MM.1S (cell line): Measurements from ENCODE around the gene EDC4.

Experiments used
- DNase-seq: peaks from one replicate; pipeline ENCODE4 v3.0.0-alpha.2; 2015
- H2AFZ ChIP-seq: fragments of 300-600 bp; sonication (generic); 2 replicates; pipeline ENCODE4 v1.6.0; 2016; ENCODE audit warnings: antibody characterized with exemption, low read length
- H3F3A ChIP-seq: fragments of 300-600 bp; sonication (generic); 2 replicates; pipeline ENCODE4 v1.6.1; 2016; ENCODE audit warnings: mild to moderate bottlenecking, antibody characterized with exemption, low read length, moderate library complexity, mixed read lengths; ENCODE audit not compliant: insufficient read depth
- H3K27ac ChIP-seq: fragments of 300-600 bp; sonication (generic); 2 replicates; pipeline ENCODE4 v1.5.1; 2016; ENCODE audit warnings: mild to moderate bottlenecking, low read length
- H3K27me3 ChIP-seq: fragments of 300-600 bp; sonication (generic); replicated peaks from 2 replicates; pipeline ENCODE4 v1.6.0; 2016; ENCODE audit warnings: low read length; ENCODE audit not compliant: insufficient read depth
- H3K36me3 ChIP-seq: fragments of 300-600 bp; sonication (generic); replicated peaks from 2 replicates; pipeline ENCODE4 v1.6.1; 2016; ENCODE audit warnings: mild to moderate bottlenecking, low read length, mixed read lengths; ENCODE audit not compliant: insufficient read depth
- H3K4me1 ChIP-seq: fragments of 300-600 bp; sonication (generic); 2 replicates; pipeline ENCODE4 v1.6.1; 2016; ENCODE audit warnings: low read length, mixed read lengths
- H3K4me2 ChIP-seq: fragments of 300-600 bp; sonication (generic); 2 replicates; pipeline ENCODE4 v1.6.0; 2016; ENCODE audit warnings: low read depth, low read length
- H3K4me3 ChIP-seq: fragments of 300-600 bp; sonication (generic); 2 replicates; pipeline ENCODE4 v1.5.1; 2016; ENCODE audit warnings: low read length, mixed read lengths
- H3K79me2 ChIP-seq: fragments of 300-600 bp; sonication (generic); 2 replicates; pipeline ENCODE4 v1.6.1; 2016; ENCODE audit warnings: mixed run types, low read length, mixed read lengths
- H3K9ac ChIP-seq: fragments of 300-600 bp; sonication (generic); 2 replicates; pipeline ENCODE4 v1.6.1; 2016; ENCODE audit warnings: low read length, mixed read lengths
- H3K9me2 ChIP-seq: fragments of 300-600 bp; sonication (generic); replicated peaks from 2 replicates; pipeline ENCODE4 v1.6.1; 2016; ENCODE audit warnings: mild to moderate bottlenecking, low read length, mixed read lengths; ENCODE audit not compliant: insufficient read depth
- H3K9me3 ChIP-seq: fragments of 300-600 bp; sonication (generic); replicated peaks from 2 replicates; pipeline ENCODE4 v1.6.1; 2016; ENCODE audit warnings: mild to moderate bottlenecking, low read length, mixed read lengths; ENCODE audit not compliant: insufficient read depth
- H4K20me1 ChIP-seq: fragments of 300-600 bp; sonication (generic); 2 replicates; pipeline ENCODE4 v1.6.1; 2016; ENCODE audit warnings: mild to moderate bottlenecking, low read length, moderate library complexity, mixed read lengths; ENCODE audit not compliant: insufficient read depth
- CTCF ChIP-seq: fragments of 300-600 bp; sonication (generic); IDR thresholded peaks from 2 replicates; pipeline ENCODE4 v1.5.1; 2016; ENCODE audit warnings: antibody characterized with exemption, low read length, mixed read lengths
- EZH2 ChIP-seq: fragments of 300-600 bp; sonication (generic); optimal IDR thresholded peaks from 2 replicates; pipeline ENCODE3; 2017; ENCODE audit warnings: low read depth, mild to moderate bottlenecking, antibody characterized with exemption, low read length, mixed read lengths
- EZH2phosphoT487 ChIP-seq: fragments of 300-600 bp; sonication (generic); IDR thresholded peaks from 2 replicates; pipeline ENCODE4 v1.6.1; 2018; ENCODE audit warnings: antibody characterized with exemption, low read length

EDC4 gene

DNA sequence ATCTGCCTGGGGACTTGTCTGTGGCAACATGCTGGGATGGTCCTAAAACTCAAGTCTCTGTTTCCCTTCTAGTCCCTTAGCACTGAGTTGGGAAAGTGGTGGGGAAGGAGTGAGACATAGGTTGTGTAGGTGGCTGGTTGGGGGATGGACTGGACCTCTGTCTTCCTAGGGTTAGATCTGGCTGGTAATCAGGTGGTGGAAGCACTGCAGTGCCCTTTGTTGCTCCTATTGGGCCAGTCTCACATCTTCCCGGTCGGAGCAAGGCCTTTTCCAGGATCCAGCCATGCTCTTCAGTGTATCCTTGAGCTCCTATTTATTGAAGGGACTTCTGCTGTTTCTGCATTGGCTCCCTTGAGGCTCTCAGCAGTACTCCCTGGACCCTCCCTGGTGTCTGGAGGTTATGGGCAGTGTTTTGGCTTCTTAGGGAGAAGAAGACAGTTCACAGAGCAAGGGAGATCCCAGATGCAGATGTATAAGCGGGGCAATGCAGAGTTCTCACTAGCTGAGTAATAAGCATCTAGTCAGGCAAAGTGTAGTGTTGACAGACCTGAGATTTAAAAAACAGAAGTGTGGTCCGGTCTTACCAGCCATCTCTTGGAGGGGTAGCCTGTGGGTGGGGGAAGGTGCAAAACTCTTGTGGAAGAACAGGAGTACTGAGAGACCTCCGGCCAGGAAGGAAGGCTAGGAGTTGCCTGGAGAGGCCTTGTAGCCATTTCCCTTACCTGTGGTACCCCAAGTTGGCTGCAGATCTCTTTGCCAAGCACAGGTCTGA is 27.4 kb upstream of the EDC4 start:
- no peaks in the 10 kb centered on the region for H3K9me2 ChIP-seq
- peak overlapping the region; percentile 99 for H3K4me2 ChIP-seq
- H3K9ac ChIP-seq, result peak overlapping the region; percentile 88; the same call in 1 of the 2 replicates
- peak overlapping the region; percentile 94 for H2AFZ ChIP-seq
- H3K4me3 ChIP-seq, result peak overlapping the region; percentile 99
- H3K79me2 ChIP-seq, result peaks cover 74% of the 10 kb centered on the region
- H3F3A ChIP-seq, result peaks cover 33% of the 10 kb centered on the region
- DNase-seq, result no peak
- H3K27me3 ChIP-seq, result no peaks in the 10 kb centered on the region
- H3K9me3 ChIP-seq, result no peaks in the 10 kb centered on the region
- H3K36me3 ChIP-seq, result no peaks in the 10 kb centered on the region
- H3K27ac ChIP-seq, result peak overlapping the region; percentile 78; the same call in 1 of the 2 replicates
- no peak for TF ChIP-seq EZH2phosphoT487
- TF ChIP-seq CTCF, result no peak
- no peak for TF ChIP-seq EZH2
- no peaks in the 10 kb centered on the region for H4K20me1 ChIP-seq
- H3K4me1 ChIP-seq, result peaks cover 25% of the 10 kb centered on the region

DNA sequence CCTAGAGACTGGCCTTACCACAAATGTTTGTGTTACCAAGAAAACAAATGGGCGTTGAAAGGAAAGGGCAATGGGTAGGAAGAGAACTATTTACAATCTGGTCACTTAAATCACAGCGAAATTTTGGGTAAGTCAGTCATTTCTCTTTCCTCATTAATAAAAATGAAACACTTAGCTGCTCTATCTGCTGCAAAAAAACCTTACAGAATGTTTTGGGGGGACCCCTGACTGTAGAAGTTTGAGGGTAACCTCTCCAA is 26.9 kb upstream of the EDC4 start:
- Histone ChIP-seq H3K9me3 (no peaks in the 10 kb centered on the region), H3K79me2 (peaks cover 79% of the 10 kb centered on the region), H3F3A (peaks cover 33% of the 10 kb centered on the region), H2AFZ (peak overlapping the region; percentile 94), H3K4me1 (peaks cover 25% of the 10 kb centered on the region), H3K36me3 (no peaks in the 10 kb centered on the region), H3K27ac (peak overlapping the region; percentile 78), H3K4me2 (peak overlapping the region; percentile 99), H3K9me2 (no peaks in the 10 kb centered on the region), H3K4me3 (peak overlapping the region; percentile 99), H3K27me3 (no peaks in the 10 kb centered on the region), H4K20me1 (no peaks in the 10 kb centered on the region), H3K9ac (peak overlapping the region; percentile 88)
- no peak for TF ChIP-seq EZH2
- no peak for TF ChIP-seq EZH2phosphoT487
- no peak for TF ChIP-seq CTCF
- DNase-seq, result no peak

DNA sequence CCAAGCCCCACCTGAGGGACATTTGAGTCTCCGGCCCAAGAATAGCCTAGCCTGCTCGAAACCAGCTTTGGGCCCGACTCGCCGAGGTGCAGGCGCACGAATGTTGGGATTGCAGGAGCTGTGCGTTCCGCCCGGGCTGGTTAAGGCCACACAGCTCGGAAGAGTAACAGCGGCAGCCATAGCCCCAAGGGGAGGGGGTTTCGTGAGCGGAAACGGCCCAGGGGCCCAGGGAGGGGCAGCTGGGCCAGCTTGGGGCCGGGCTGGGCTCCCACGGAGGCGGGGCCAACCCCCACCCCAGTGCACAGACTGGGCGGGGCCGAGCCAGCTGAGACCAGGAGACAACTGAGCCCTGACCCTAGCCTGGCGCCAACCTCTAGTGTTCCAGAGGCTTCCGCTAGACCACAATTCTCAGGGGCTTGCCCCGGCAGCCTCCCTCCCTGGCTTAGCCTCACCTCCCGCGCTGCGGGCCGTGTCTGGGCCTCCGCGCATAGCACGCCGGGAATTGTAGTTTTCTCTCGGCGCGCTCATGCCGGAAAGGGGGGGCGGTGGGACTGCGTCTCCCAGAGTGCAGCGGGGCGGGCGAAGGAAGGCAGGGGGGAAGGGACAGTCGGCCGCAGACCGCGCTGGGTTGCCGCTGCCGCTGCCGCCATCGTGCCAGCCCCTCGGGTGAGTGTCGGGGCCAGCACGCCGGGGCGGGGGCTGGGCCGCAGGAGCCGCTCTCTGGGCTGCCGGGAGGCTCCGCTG is 26.4 kb upstream of the EDC4 start, which contains the start of gene NUTF2:
Gene NUTF2, plus strand, starts transcription at position 614 of the 744 bp plus-strand sequence. CDS start 18,198 bp downstream, outside the sequence.
- Histone ChIP-seq H3K9me3 (no peaks in the 10 kb centered on the region), H3K79me2 (peaks cover 84% of the 10 kb centered on the region), H3K27ac (peak within 1 kb of the TSS; percentile 78), H2AFZ (peak within 1 kb of the TSS; percentile 94), H3K4me3 (peak within 1 kb of the TSS; percentile 99), H3K27me3 (no peaks in the 10 kb centered on the region), H3F3A (peaks cover 33% of the 10 kb centered on the region), H3K9ac (peak within 1 kb of the TSS; percentile 88), H3K4me1 (peaks cover 22% of the 10 kb centered on the region), H4K20me1 (no peaks in the 10 kb centered on the region), H3K4me2 (peak within 1 kb of the TSS; percentile 99), H3K9me2 (no peaks in the 10 kb centered on the region), H3K36me3 (no peaks in the 10 kb centered on the region)
- DNase-seq, result peak; percentile 96
- TF ChIP-seq CTCF, result no peak
- TF ChIP-seq EZH2phosphoT487, result no peak
- TF ChIP-seq EZH2, result no peak
